ENCODE data around the gene COL6A1.

The COL6A1 gene

DNA sequence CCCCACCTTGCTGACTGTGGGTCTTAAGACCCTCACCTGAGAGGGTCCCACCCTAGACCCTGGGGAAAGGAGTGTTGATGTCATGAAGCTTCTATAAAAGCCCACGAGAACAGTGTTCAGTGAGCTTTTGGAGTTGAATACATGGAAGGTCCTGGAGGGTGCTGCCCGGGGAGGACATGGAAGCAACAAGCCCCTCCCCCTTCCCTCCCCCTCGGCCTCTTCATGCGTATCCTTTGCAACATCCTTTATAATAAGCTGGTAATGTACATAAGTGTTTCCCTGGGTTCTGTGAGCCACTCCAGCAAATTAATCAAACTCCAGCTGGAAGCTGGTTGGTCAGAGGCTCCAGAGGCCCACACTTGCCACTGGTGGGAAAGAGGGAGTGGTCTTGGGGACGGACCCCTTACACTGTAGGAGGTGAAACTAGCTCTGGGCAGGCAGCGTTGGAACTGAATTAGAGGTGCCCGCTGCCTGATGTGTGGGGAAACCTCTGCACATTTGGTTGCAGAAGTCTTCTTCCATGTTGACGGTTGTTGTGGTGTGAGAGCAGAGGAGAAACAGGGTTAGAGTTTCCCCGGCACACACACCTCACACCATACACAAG lies 14.7 kb upstream of the COL6A1 start:
- H3K4me1 ChIP-seq (ENCODE audit: low read depth, poor library complexity, severe bottlenecking): no peaks in the 10 kb centered on the region
- no peak overlapping the region for H3K9ac ChIP-seq
- no peaks in the 10 kb centered on the region for H4K20me1 ChIP-seq (ENCODE audit: insufficient read depth)
- no peak overlapping the region for H3K27ac ChIP-seq
- H3K4me3 ChIP-seq (IDR thresholded peaks at IDR 0.05; ENCODE audit: insufficient read depth, low read depth, low read length): no peak overlapping the region
- TF ChIP-seq, protein P1, sequence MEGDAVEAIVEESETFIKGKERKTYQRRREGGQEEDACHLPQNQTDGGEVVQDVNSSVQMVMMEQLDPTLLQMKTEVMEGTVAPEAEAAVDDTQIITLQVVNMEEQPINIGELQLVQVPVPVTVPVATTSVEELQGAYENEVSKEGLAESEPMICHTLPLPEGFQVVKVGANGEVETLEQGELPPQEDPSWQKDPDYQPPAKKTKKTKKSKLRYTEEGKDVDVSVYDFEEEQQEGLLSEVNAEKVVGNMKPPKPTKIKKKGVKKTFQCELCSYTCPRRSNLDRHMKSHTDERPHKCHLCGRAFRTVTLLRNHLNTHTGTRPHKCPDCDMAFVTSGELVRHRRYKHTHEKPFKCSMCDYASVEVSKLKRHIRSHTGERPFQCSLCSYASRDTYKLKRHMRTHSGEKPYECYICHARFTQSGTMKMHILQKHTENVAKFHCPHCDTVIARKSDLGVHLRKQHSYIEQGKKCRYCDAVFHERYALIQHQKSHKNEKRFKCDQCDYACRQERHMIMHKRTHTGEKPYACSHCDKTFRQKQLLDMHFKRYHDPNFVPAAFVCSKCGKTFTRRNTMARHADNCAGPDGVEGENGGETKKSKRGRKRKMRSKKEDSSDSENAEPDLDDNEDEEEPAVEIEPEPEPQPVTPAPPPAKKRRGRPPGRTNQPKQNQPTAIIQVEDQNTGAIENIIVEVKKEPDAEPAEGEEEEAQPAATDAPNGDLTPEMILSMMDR (conservative IDR thresholded peaks at IDR 0.05; ENCODE audit: low read depth, low read length): no peak
- H2AFZ ChIP-seq (ENCODE audit: low read depth): no peak overlapping the region
- no peaks in the 10 kb centered on the region for H3K36me3 ChIP-seq (ENCODE audit: insufficient read depth)
- no peak overlapping the region for H3K4me2 ChIP-seq
- no peaks in the 10 kb centered on the region for H3K79me2 ChIP-seq (ENCODE audit: insufficient read depth, low read depth)
- peaks cover 50% of the 10 kb centered on the region for H3K27me3 ChIP-seq (ENCODE audit: insufficient read depth, low read depth)

DNA sequence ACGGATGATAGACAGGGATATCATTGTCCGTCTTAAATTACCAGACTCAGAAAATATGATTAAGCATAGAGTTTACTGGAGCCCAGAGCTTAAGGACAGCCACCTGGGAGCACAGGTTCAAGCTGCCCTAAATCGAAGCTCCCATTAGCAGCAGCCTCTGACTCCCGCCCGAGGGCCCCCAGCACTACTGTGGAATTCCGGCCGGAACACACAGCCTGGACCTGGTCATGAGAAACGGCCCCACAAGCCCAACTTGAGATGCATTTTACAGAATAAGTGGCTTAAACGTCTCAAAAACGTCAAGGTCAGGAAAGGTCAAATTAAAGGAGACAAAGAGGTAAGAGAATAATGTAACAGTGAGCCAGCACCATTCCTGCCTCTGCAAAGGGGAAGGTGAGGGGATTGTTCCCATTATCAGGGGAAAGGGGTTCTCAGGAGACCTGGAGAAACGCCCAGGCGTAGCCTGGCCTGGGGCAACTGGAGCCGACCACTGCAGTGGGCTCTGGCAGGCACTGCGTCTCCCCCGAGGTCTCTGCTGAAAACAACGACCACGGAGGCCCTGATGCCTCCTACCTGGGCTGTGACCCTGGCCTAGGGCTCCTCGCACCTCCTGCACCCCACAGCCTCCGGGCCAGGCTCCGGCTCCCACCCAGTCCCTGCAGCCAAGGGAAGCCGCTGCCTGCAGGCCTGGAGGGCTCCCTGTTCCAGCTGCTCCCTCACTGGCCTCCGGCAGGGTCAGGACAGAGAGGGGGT lies 11.5 kb upstream of the COL6A1 start:
- no peak overlapping the region for H3K27ac ChIP-seq
- H2AFZ ChIP-seq (ENCODE audit: low read depth): no peak overlapping the region
- no peaks in the 10 kb centered on the region for H3K79me2 ChIP-seq (ENCODE audit: insufficient read depth, low read depth)
- no peak overlapping the region for H3K9ac ChIP-seq
- H3K4me3 ChIP-seq (IDR thresholded peaks at IDR 0.05; ENCODE audit: insufficient read depth, low read depth, low read length): no peak overlapping the region
- no peak overlapping the region for H3K4me2 ChIP-seq
- H3K36me3 ChIP-seq (ENCODE audit: insufficient read depth): no peaks in the 10 kb centered on the region
- no peaks in the 10 kb centered on the region for H4K20me1 ChIP-seq (ENCODE audit: insufficient read depth)
- peaks cover 60% of the 10 kb centered on the region for H3K27me3 ChIP-seq (ENCODE audit: insufficient read depth, low read depth)
- no peaks in the 10 kb centered on the region for H3K4me1 ChIP-seq (ENCODE audit: low read depth, poor library complexity, severe bottlenecking)
- TF ChIP-seq, protein P1 (conservative IDR thresholded peaks at IDR 0.05; ENCODE audit: low read depth, low read length): no peak

DNA sequence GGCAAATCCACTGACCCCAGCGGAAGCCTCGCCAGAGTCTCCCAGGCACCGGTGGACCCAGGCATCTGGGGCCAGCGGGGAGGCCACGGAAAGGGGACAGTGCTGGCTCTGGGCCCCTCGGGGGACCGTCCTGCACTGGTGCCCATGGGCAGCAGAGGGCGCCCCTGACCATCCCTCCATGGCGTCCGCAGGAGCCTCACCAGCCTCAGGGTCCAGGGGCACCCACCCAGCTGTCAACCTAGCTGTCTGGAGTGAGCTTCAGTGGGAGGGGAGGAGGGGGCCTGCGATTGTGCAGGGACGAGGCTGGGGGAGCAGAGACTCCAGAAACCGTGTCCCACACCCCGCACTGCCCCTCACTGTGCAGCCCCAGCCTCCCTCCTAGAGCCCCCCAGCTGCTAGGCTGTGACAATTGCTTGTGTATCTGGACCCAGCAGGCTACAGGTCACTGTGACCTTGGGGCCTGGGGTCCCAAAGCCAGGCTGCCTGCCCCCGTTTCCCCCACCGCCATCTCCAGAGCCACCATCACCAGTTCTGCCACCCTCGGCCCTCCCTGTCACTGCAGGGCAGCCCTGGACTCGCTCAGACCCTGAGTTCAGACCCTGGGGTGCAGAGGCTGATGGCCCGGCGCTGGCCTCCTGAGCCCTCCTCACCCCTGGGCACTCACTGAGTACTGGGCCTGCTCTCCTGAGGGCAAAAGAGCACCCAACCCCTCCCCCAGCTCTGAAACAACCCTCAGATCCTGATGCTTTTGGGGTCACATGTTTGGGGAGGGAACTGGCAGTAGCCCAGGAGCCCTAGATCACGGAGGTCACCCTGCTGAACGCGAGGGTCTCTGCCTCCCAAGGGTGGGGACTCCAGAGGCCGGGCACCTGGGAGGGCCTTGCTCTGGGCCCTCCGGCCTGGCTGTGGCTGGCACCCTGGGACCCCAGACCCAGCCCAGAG lies 10.6 kb upstream of the COL6A1 start:
- TF ChIP-seq, protein P1 (conservative IDR thresholded peaks at IDR 0.05; ENCODE audit: low read depth, low read length): peak; percentile 69
- H3K27ac ChIP-seq: no peak overlapping the region
- H4K20me1 ChIP-seq (ENCODE audit: insufficient read depth): no peaks in the 10 kb centered on the region
- peaks cover 65% of the 10 kb centered on the region for H3K27me3 ChIP-seq (ENCODE audit: insufficient read depth, low read depth)
- no peaks in the 10 kb centered on the region for H3K4me1 ChIP-seq (ENCODE audit: low read depth, poor library complexity, severe bottlenecking)
- no peak overlapping the region for H2AFZ ChIP-seq (ENCODE audit: low read depth)
- H3K36me3 ChIP-seq (ENCODE audit: insufficient read depth): no peaks in the 10 kb centered on the region
- no peak overlapping the region for H3K4me3 ChIP-seq (IDR thresholded peaks at IDR 0.05; ENCODE audit: insufficient read depth, low read depth, low read length)
- no peak overlapping the region for H3K4me2 ChIP-seq
- H3K9ac ChIP-seq: no peak overlapping the region
- no peaks in the 10 kb centered on the region for H3K79me2 ChIP-seq (ENCODE audit: insufficient read depth, low read depth)

DNA sequence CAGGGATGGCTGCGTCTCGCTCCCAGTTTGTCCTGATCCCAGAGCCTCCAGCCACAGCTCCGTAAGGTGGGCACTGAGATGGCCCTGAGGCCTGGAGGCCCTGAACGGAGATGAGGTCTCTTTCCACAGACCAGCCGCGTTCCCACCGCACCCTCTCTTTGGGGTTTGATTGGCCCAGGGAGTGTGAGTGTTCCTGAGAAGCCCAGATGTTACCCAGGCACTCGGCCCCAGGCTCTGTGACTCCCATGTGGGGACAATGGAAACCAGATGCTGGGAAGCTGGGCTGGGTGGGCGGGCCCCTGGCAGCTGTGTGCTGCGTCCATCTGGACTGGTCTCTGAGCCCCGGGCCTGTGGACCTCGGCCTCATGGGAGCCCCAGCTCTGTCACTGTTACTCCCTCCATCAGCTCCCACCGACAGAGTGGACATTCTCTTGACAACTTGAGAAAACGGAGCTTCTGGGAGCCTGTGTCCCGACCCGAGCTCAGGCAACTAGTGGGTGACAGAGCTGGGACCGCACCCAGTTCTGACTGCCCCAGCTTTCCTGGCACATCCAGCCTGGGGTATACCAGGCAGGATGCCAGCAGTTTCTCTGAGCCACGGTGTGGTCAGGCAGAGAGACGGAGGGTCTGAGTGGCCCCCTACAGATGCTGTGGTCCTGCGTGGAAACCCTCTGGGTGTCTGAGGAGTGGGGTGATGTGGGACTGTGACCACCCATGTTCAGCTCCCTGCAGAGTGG lies 9.8 kb upstream of the COL6A1 start:
- H3K36me3 ChIP-seq (ENCODE audit: insufficient read depth): no peaks in the 10 kb centered on the region
- no peak overlapping the region for H3K4me2 ChIP-seq
- no peaks in the 10 kb centered on the region for H3K79me2 ChIP-seq (ENCODE audit: insufficient read depth, low read depth)
- no peak overlapping the region for H3K9ac ChIP-seq
- TF ChIP-seq, protein P1 (conservative IDR thresholded peaks at IDR 0.05; ENCODE audit: low read depth, low read length): no peak
- H3K27ac ChIP-seq: no peak overlapping the region
- H3K4me1 ChIP-seq (ENCODE audit: low read depth, poor library complexity, severe bottlenecking): no peaks in the 10 kb centered on the region
- H3K4me3 ChIP-seq (IDR thresholded peaks at IDR 0.05; ENCODE audit: insufficient read depth, low read depth, low read length): no peak overlapping the region
- H2AFZ ChIP-seq (ENCODE audit: low read depth): no peak overlapping the region
- H3K27me3 ChIP-seq (ENCODE audit: insufficient read depth, low read depth): peaks cover 66% of the 10 kb centered on the region
- H4K20me1 ChIP-seq (ENCODE audit: insufficient read depth): no peaks in the 10 kb centered on the region

Data from KMS-11 (cell line).